Measurements from ENCODE around the gene MINAR2.

Gene MINAR2

GRCh38 chr5:129781594-129781993 lies 33.7 kb downstream of the MINAR2 start:
- no peak overlapping the region for H3K4me3 Mint-ChIP-seq
- H3K27me3 Mint-ChIP-seq (ENCODE audit: low read depth, poor library complexity) = peaks cover 3% of the 10 kb centered on the region
- no peaks in the 10 kb centered on the region for H3K36me3 Mint-ChIP-seq (ENCODE audit: low read depth)
- H3K27ac Mint-ChIP-seq = no peak overlapping the region
- TF ChIP-seq CTCF (IDR thresholded peaks at IDR 0.05) = no peak
- H3K4me1 Mint-ChIP-seq = no peaks in the 10 kb centered on the region
- DNase-seq = no peak
- peaks cover 4% of the 10 kb centered on the region for H3K9me3 Mint-ChIP-seq

GRCh38 chr5:129803403-129803802 lies 55.5 kb downstream of the MINAR2 start:
- no peak for DNase-seq
- Mint-ChIP-seq H3K4me1 (no peaks in the 10 kb centered on the region), H3K36me3 (ENCODE audit: low read depth) (peaks cover 5% of the 10 kb centered on the region), H3K27ac (no peak overlapping the region), H3K9me3 (peaks cover 31% of the 10 kb centered on the region), H3K4me3 (no peak overlapping the region), H3K27me3 (ENCODE audit: low read depth, poor library complexity) (no peaks in the 10 kb centered on the region)
- TF ChIP-seq CTCF (IDR thresholded peaks at IDR 0.05) = no peak

- Mint-ChIP-seq H3K36me3 (ENCODE audit: low read depth) (no peaks in the 10 kb centered on the region), H3K4me3 (no peak overlapping the region), H3K4me1 (no peaks in the 10 kb centered on the region), H3K27me3 (ENCODE audit: low read depth, poor library complexity) (no peaks in the 10 kb centered on the region), H3K9me3 (peaks cover 18% of the 10 kb centered on the region), H3K27ac (no peak overlapping the region)
- TF ChIP-seq CTCF (IDR thresholded peaks at IDR 0.05) = no peak
- DNase-seq = peak; percentile 7
Measured at GRCh38 chr5:129804705-129805104, 56.8 kb downstream of the MINAR2 start.

GRCh38 chr5:129807162-129807814 lies 59.4 kb downstream of the MINAR2 start:
- no peak for TF ChIP-seq CTCF (IDR thresholded peaks at IDR 0.05)

More at GRCh38 chr5:129807162-129807814, 59.4 kb downstream of the MINAR2 start:
- Mint-ChIP-seq H3K36me3 (ENCODE audit: low read depth) (no peaks in the 10 kb centered on the region), H3K9me3 (peaks cover 2% of the 10 kb centered on the region), H3K4me1 (no peaks in the 10 kb centered on the region), H3K4me3 (no peak overlapping the region), H3K27ac (no peak overlapping the region), H3K27me3 (ENCODE audit: low read depth, poor library complexity) (no peaks in the 10 kb centered on the region)
- no peak for DNase-seq

Measured in nephron progenitor cell (in vitro differentiated cells).